HepG2 (cell line): ENCODE results near the gene CHN2. TPM values are rescaled to one million over a fixed set of nuclear protein-coding genes. Genes with fewer than 3 reads are reported as not detected.

Experiments
- ATAC-seq: fragments of 200-7000 bp; cut with Tn5 transposase; 3 replicates; pipeline ENCODE4 v1.9.1; 2020; ENCODE audit warnings: mild to moderate bottlenecking, moderate library complexity
- BruUV-seq: library from RNA; stranded (reverse); fragments of 400-500 nt; replicated peaks from 2 replicates; lab custom pipeline; 2021; lab: Mats Ljungman, UMichigan
- CTCF ChIA-PET: fragments of 300-600 bp; formaldehyde crosslinking; extraction: SDS; loops from one replicate; lab custom pipeline; 2021; ENCODE audit warnings: low total read pairs, inconsistent platforms, low intra/inter-chr PET ratio; lab: Yijun Ruan, JAX
- POLR2A ChIA-PET: fragments of 350-600 bp; sonication (Branson Sonifier 250); formaldehyde crosslinking; loops from one replicate; lab custom pipeline; 2020; ENCODE audit warnings: antibody characterized with exemption, inconsistent platforms; lab: Yijun Ruan, JAX
- DNase-seq: peaks from one replicate; pipeline ENCODE4 v3.0.0-alpha.2; 2015; ENCODE audit warnings: low spot score
- FAIRE-seq: peaks from 3 replicates; lab custom pipeline; 2011; peaks lifted over from hg19 to GRCh38; lab: Jason Lieb, UNC
- H2AFZ ChIP-seq: one replicate; pipeline ENCODE4 v1.6.1; 2011; ENCODE audit warnings: low read length, inconsistent platforms
- H3K27ac ChIP-seq: fragments of 300-600 bp; 3 replicates; pipeline ENCODE4 v1.8.0; 2011; ENCODE audit warnings: mixed run types, mild to moderate bottlenecking, mixed read lengths, low read length, inconsistent platforms; ENCODE audit not compliant: insufficient read depth; ENCODE audit errors: extremely low read length
- H3K27me3 ChIP-seq, 2 experiments: fragments of 200-600 bp in 1 of 2; 2 replicates in 1 of 2; 3 replicates in 1 of 2; pipeline versions ENCODE4 v1.6.0 to v1.8.0; 2011; ENCODE audit warnings: low read length in 2 of 2, mild to moderate bottlenecking in 2 of 2, moderate library complexity in 2 of 2, inconsistent platforms in 1 of 2; ENCODE audit not compliant: insufficient read depth in 2 of 2, control insufficient read depth in 1 of 2
- H3K36me3 ChIP-seq, 2 experiments: fragments of 200-600 bp in 1 of 2; replicated peaks in 1 of 2; 2 replicates in 1 of 2; 3 replicates in 1 of 2; pipeline versions ENCODE4 v1.5.1 to v1.8.0; 2011; ENCODE audit warnings: low read length in 2 of 2, inconsistent platforms in 1 of 2; ENCODE audit not compliant: insufficient read depth in 2 of 2, control insufficient read depth in 1 of 2
- H3K4me1 ChIP-seq: 2 replicates; pipeline ENCODE4 v1.5.1; 2012; ENCODE audit warnings: low read length, inconsistent platforms; ENCODE audit not compliant: insufficient read depth
- H3K4me2 ChIP-seq: 2 replicates; pipeline ENCODE4 v1.6.0; 2011; ENCODE audit warnings: low read depth, low read length, inconsistent platforms
- H3K4me3 ChIP-seq, 3 experiments: fragments of 200-600 bp in 1 of 3; sonication (generic), shearing (Covaris generic) in 1 of 3; replicated peaks in 1 of 3; 2 replicates each; pipeline ENCODE4 v1.5.1; 2011 to 2016; ENCODE audit warnings: low read length in 3 of 3, inconsistent platforms in 2 of 3, low read depth in 2 of 3, mild to moderate bottlenecking in 2 of 3, control low read depth in 1 of 3, mixed read lengths in 1 of 3; ENCODE audit not compliant: insufficient read depth in 1 of 3
- H3K79me2 ChIP-seq: one replicate; pipeline ENCODE4 v1.6.1; 2011; ENCODE audit warnings: low read length, inconsistent platforms; ENCODE audit not compliant: insufficient read depth
- H3K9ac ChIP-seq: 2 replicates; pipeline ENCODE4 v1.6.0; 2011; ENCODE audit warnings: mild to moderate bottlenecking, low read depth, low read length, inconsistent platforms; ENCODE audit not compliant: insufficient read depth
- H3K9me3 ChIP-seq: 2 replicates; pipeline ENCODE4 v1.5.1; 2012; ENCODE audit warnings: mild to moderate bottlenecking, low read length
- H4K20me1 ChIP-seq: 2 replicates; pipeline ENCODE4 v1.6.0; 2011; ENCODE audit warnings: inconsistent platforms, mild to moderate bottlenecking, low read length, moderate library complexity; ENCODE audit not compliant: insufficient read depth
- AGO1 ChIP-seq: fragments of 200-400 bp; formaldehyde crosslinking; IDR thresholded peaks from 2 replicates; pipeline ENCODE4 v1.6.1; 2017; ENCODE audit warnings: mild to moderate bottlenecking, low read depth, low read length, moderate library complexity; ENCODE audit not compliant: poor library complexity, severe bottlenecking
- HMGA1 ChIP-seq: sonication (generic); formaldehyde crosslinking; conservative IDR thresholded peaks from 2 replicates; pipeline ENCODE4 v1.4.0; 2020; ENCODE audit warnings: missing genetic modification reagents
- KDM2A ChIP-seq: sonication (generic); formaldehyde crosslinking; IDR thresholded peaks from 2 replicates; pipeline ENCODE4 v1.4.0; 2020; ENCODE audit warnings: low read depth, missing genetic modification reagents, borderline replicate concordance
- KLF16 ChIP-seq, 2 experiments: sonication (generic) in 1 of 2; formaldehyde crosslinking in 1 of 2; IDR thresholded peaks; 2 replicates each; pipeline versions ENCODE4 v1.6.1 to v1.8.0; 2016 to 2023; ENCODE audit warnings: missing genetic modification reagents in 2 of 2, missing compliant biosample characterization in 1 of 2
- MBNL3 ChIP-seq: fragments of 250-450 bp; sonication (Bioruptor Pico); conservative IDR thresholded peaks from 2 replicates; pipeline ENCODE4 v1.8.0; 2022; ENCODE audit warnings: mild to moderate bottlenecking, inconsistent platforms
- ZKSCAN5 ChIP-seq: sonication (generic); formaldehyde crosslinking; IDR thresholded peaks from 2 replicates; pipeline ENCODE4 v1.5.1; 2020; ENCODE audit warnings: mild to moderate bottlenecking, missing genetic modification reagents
- ZNF660 ChIP-seq: sonication (generic); formaldehyde crosslinking; IDR thresholded peaks from 2 replicates; pipeline ENCODE4 v1.5.1; 2020; ENCODE audit warnings: mild to moderate bottlenecking, low read depth, missing genetic modification reagents, borderline replicate concordance
- ZNF713 ChIP-seq: sonication (generic); formaldehyde crosslinking; IDR thresholded peaks from 2 replicates; pipeline ENCODE4 v1.4.0; 2020; ENCODE audit warnings: mild to moderate bottlenecking, missing genetic modification reagents
- ZNF776 ChIP-seq: sonication (generic); formaldehyde crosslinking; IDR thresholded peaks from 2 replicates; pipeline ENCODE4 v1.4.0; 2020; ENCODE audit warnings: mild to moderate bottlenecking, missing genetic modification reagents
- WGBS: methylation state at CpG from one replicate; pipeline ENCODE4 v1.1.6; 2017; ENCODE audit warnings: low lambda C conversion rate; 5-methylcytosine and 5-hydroxymethylcytosine counted together
- in situ Hi-C: cut with HindIII; loops from 2 replicates; pipeline ENCODE4 v1.10.0; 2017; ENCODE audit warnings: low pct_unique_long_range_greater_than_20kb; ENCODE audit not compliant: extremely low pct_ligation_motif_present
- intact Hi-C: fragments of 100-400 bp; cut with micrococcal nuclease; formaldehyde crosslinking; loops from one replicate; pipeline ENCODE4 v1.10.0; 2022; ENCODE audit not compliant: unreplicated experiment
- polyA plus RNA-seq, 8 experiments: library from polyadenylated mRNA; depleted of rRNA in 3 of 8; stranded (reverse) in 7 of 8; unstranded in 1 of 8; fragments of >200 nt; fragmentation: Illumina TruSeq in 4 of 8; extraction: Trizol in 4 of 8; gene quantifications; 2 replicates each; pipeline versions ENCODE4 v1.2.1 to v1.2.3, GENCODE V29; 2011 to 2016; ENCODE audit warnings: low read depth in 4 of 8, missing spikeins in 1 of 8, mixed read lengths in 1 of 8; ENCODE audit not compliant: insufficient read depth in 1 of 8
- total RNA-seq, 5 experiments: library from RNA; depleted of rRNA; stranded (reverse); fragments of >200 nt; fragmentation: Illumina TruSeq; extraction: Trizol; gene quantifications; 2 replicates each; pipeline ENCODE4 v1.2.3, GENCODE V29; 2016; ENCODE audit warnings: low read depth in 1 of 5

The CHN2 gene
- total and polyA plus RNA-seq, 2 of the 13 experiments (the other 11 are each of a cell fraction or from before 2014, with no cell fraction given), result 23.5 to 30.5 TPM

- Histone ChIP-seq H3K4me1 (peaks cover 5% of the 10 kb centered on the region), H4K20me1 (no peaks in the 10 kb centered on the region), H3K9ac (no peak overlapping the region), H3K27me3 (no peaks in the 10 kb centered on the region), H3K9me3 (no peaks in the 10 kb centered on the region), H3K27ac (no peak overlapping the region), H3K4me2 (no peak overlapping the region), H3K4me3 (no peak overlapping the region), H2AFZ (no peak overlapping the region), H3K79me2 (no peaks in the 10 kb centered on the region), H3K36me3 (peaks cover 0 to 7% of the 10 kb centered on the region in 2 experiments; a peak in 1 of 5 replicates)
- WGBS, result 97% methylated on average over 6 of the region's 6 CpGs
- POLR2A ChIA-PET, result no interaction called here
- CTCF ChIA-PET, result no interaction called here
- FAIRE-seq (no peak), DNase-seq (no peak), ATAC-seq (no peak)
- in situ Hi-C loops, result no loop called here
- intact Hi-C loops, result no loop called here
- no TSS peak for BruUV-seq
- TF ChIP-seq KDM2A (no peak), HMGA1 (CRISPR knock-in tag) (no peak), ZKSCAN5 (CRISPR knock-in tag) (no peak)
Measured at GRCh38 chr7:29418651-29419050, 224.1 kb downstream of the CHN2 start.

GRCh38 chr7:29420011-29420410 is 225.4 kb downstream of the CHN2 start:
- CTCF ChIA-PET, result no interaction called here
- TF ChIP-seq KLF16 (CRISPR knock-in tag; IDR thresholded peaks at IDR 0.05), result no peak
- no peak for TF ChIP-seq ZNF713
- no peak for TF ChIP-seq ZNF776 (CRISPR knock-in tag)
- no peak for TF ChIP-seq MBNL3 (CRISPR knock-in tag)
- no peak for TF ChIP-seq ZNF660
- no peak for TF ChIP-seq AGO1
- TF ChIP-seq, all 625 proteins: peak for 0
- H3K79me2 ChIP-seq, result no peaks in the 10 kb centered on the region
- in situ Hi-C loops (no loop called here), intact Hi-C loops (no loop called here)
- H3K4me2 ChIP-seq, result no peak overlapping the region
- no peak overlapping the region for H3K27ac ChIP-seq
- DNase-seq (no peak), ATAC-seq (no peak), FAIRE-seq (no peak)
- H3K4me1 ChIP-seq, result no peaks in the 10 kb centered on the region
- H2AFZ ChIP-seq, result no peak overlapping the region
- no peaks in the 10 kb centered on the region for H3K9me3 ChIP-seq
- no TSS peak for BruUV-seq
- no peaks in the 10 kb centered on the region for H4K20me1 ChIP-seq
- H3K9ac ChIP-seq, result no peak overlapping the region
- no peak overlapping the region for H3K4me3 ChIP-seq
- peaks cover 0 to 7% of the 10 kb centered on the region in 2 experiments; a peak in 1 of 5 replicates for H3K36me3 ChIP-seq
- no peaks in the 10 kb centered on the region for H3K27me3 ChIP-seq
- POLR2A ChIA-PET, result no interaction called here
